Heart right ventricle (tissue), 16 donors: ENCODE data around the gene CBFB. TPM values are rescaled to one million over a fixed set of nuclear protein-coding genes. Genes with fewer than 3 reads are reported as not detected.

Source experiments
- ATAC-seq, 8 donors: fragments of 200-7000 bp; cut with Tn5 transposase; one replicate each; pipeline ENCODE4 v1.9.1; 2020; ENCODE audit warnings: mild to moderate bottlenecking in 8 of 8, moderate library complexity in 8 of 8, moderate number of reproducible peaks in 1 of 8
- DNase-seq, 2 donors: peaks; one replicate each; pipeline ENCODE4 v3.0.0-alpha.2; 2020
- H3K27ac ChIP-seq, 10 donors: fragments of 200-600 bp; sonication (generic) in 2 of 10; one replicate each; pipeline versions ENCODE4 v1.5.0 to v1.8.0; 2020 to 2022; ENCODE audit warnings: mild to moderate bottlenecking in 3 of 10
- H3K27me3 ChIP-seq, 7 donors: fragments of 200-600 bp; one replicate each; pipeline ENCODE4 v1.8.0; 2021 to 2022; ENCODE audit warnings: mild to moderate bottlenecking in 2 of 7
- H3K36me3 ChIP-seq, 9 donors: fragments of 200-600 bp; sonication (generic) in 1 of 9; one replicate each; pipeline versions ENCODE4 v1.5.0 to v1.8.0; 2020 to 2022; ENCODE audit warnings: mild to moderate bottlenecking in 2 of 9
- H3K4me1 ChIP-seq, 9 donors: fragments of 200-600 bp; sonication (generic) in 1 of 9; one replicate each; pipeline versions ENCODE4 v1.5.0 to v1.8.0; 2020 to 2022; ENCODE audit warnings: mild to moderate bottlenecking in 4 of 9
- H3K4me3 ChIP-seq, 10 donors: fragments of 200-600 bp; sonication (generic) in 2 of 10; one replicate each; pipeline versions ENCODE4 v1.5.0 to v1.8.0; 2020 to 2022; ENCODE audit warnings: mild to moderate bottlenecking in 7 of 10, moderate library complexity in 2 of 10
- H3K9me3 ChIP-seq, 11 donors: fragments of 200-600 bp in 10 of 11; sonication (generic) in 2 of 11; one replicate each; pipeline versions ENCODE4 v1.5.0 to v1.8.0; 2013 to 2022; ENCODE audit warnings: mild to moderate bottlenecking in 2 of 11, control low read depth in 1 of 11, moderate library complexity in 1 of 11
- CTCF ChIP-seq, 9 donors: fragments of 200-600 bp; sonication (generic) in 2 of 9; IDR thresholded peaks; one replicate each; pipeline versions ENCODE4 v1.5.0 to v1.8.0; 2021 to 2022; ENCODE audit warnings: antibody characterized with exemption in 9 of 9, mild to moderate bottlenecking in 5 of 9, moderate library complexity in 1 of 9
- WGBS, 2 donors: extraction: QIAGEN DNeasy Blood & Tissue Kit; methylation state at CpG; one replicate each; pipeline ENCODE4 v1.1.7; 2013; ENCODE audit warnings: inconsistent platforms in 1 of 2; 5-methylcytosine and 5-hydroxymethylcytosine counted together
- intact Hi-C, 10 donors: fragments of 100-400 bp; cut with DNase I; formaldehyde crosslinking; loops; one replicate each; pipeline versions ENCODE4 v1.11.1 to v1.14.2; 2022
- polyA plus RNA-seq, 2 donors: library from polyadenylated mRNA; stranded (reverse); fragments of 200-250 nt; gene quantifications; one replicate each; pipeline ENCODE4 v1.2.3, GENCODE V29; 2013
- total RNA-seq, 10 donors: library from RNA; stranded (reverse); fragmentation: NEBNext Ultra II Directional in 3 of 10; extraction: Animal tissue kit (Norgen Biotek cat#: 25700) in 3 of 10; gene quantifications; one replicate each; pipeline versions ENCODE4 v1.2.1 to v1.2.4, GENCODE V29; 2021 to 2023
- donor health status: Arrhythmogenic right ventricular cardiomyopathy.
- donor health status: ischemic (EF 13 %, LVEDD 7.1; RV severe dilation, severe dysfunction).
- donor health status: healthy with polysubstance abuse.
- donor health status: DM: no; HTN: yes; CAD: no.
- donor health status: DM: no; HTN: no; CAD: no.
- donor health status: ischemic (EF 25% LVEDD 6.9; RV normal size, moderate dysfunction).
- donor health status: ischemic (EF 25% LVEDD 5.7; RV mildly dilated, moderate dysfunction).
- donor health status: healthy.
- donor health status: DM: yes; HTN: yes; CAD: no.
- donor health status: Ischemic cardiomyopathy.
- donor health status: ischemic (EF 35%, LVEDD 5.7; RV mildly dilated, moderate dysfunction).
- donor health status: nonischemic (EF 11% LVEDD 7.7; RV severe dilation, severe dysfunction).
- donor health status: DM: yes; HTN: yes; CAD: no.
- donor health status: PGD.
- donor health status: ischemic (EF 29% LVEDD 5.4; RV normal size, mild dysfunction).
- donor health status: nonischemic (EF 23%, LVEDD 6.1; RV moderate dilation, normal function).

CBFB gene
- total and polyA plus RNA-seq, 12 donors = 17.6 to 36.4 (median 29.0) TPM

- H3K4me1 ChIP-seq = peaks cover 2 to 22% (median 13%) of the 10 kb centered on the region in 9 donors
- no peaks in the 10 kb centered on the region for H3K9me3 ChIP-seq
- H3K27ac ChIP-seq = no peak overlapping the region
- no peak for TF ChIP-seq CTCF (IDR thresholded peaks at IDR 0.05)
- no peak for DNase-seq
- peaks cover 0 to 30% (median 0%) of the 10 kb centered on the region in 7 donors for H3K27me3 ChIP-seq
- H3K4me3 ChIP-seq = no peak overlapping the region
- peaks cover 0 to 64% (median 28%) of the 10 kb centered on the region in 9 donors for H3K36me3 ChIP-seq
- intact Hi-C loops = no loop called here
- 96 to 97% methylated on average over 2 of the region's 2 CpGs for WGBS, 2 donors
- ATAC-seq = no peak
Observed at GRCh38 chr16:67148221-67148620, 119.3 kb downstream of the CBFB start.

GRCh38 chr16:67148656-67149275, 119.8 kb downstream of the CBFB start:
- H3K9me3 ChIP-seq = no peaks in the 10 kb centered on the region
- peaks cover 0 to 30% (median 0%) of the 10 kb centered on the region in 7 donors for H3K27me3 ChIP-seq
- no peak for TF ChIP-seq CTCF (IDR thresholded peaks at IDR 0.05)
- peaks cover 0 to 59% (median 27%) of the 10 kb centered on the region in 9 donors for H3K36me3 ChIP-seq
- DNase-seq = no peak
- H3K4me3 ChIP-seq = no peak overlapping the region
- H3K4me1 ChIP-seq = peaks cover 2 to 22% (median 13%) of the 10 kb centered on the region in 9 donors
- intact Hi-C loops = no loop called here
- no peak overlapping the region for H3K27ac ChIP-seq
- 90 to 91% methylated on average over 11 of the region's 11 CpGs for WGBS, 2 donors
- ATAC-seq = no peak

GRCh38 chr16:67149276-67150046, 120.5 kb downstream of the CBFB start:
- H3K27me3 ChIP-seq = peaks cover 0 to 30% (median 0%) of the 10 kb centered on the region in 7 donors
- H3K27ac ChIP-seq = peak overlapping the region in 5 of 10 donors; percentile 64 to 89 (median 86)
- no peak for DNase-seq
- H3K4me3 ChIP-seq = peak overlapping the region in 7 of 10 donors; percentile 60 to 84 (median 67)
- no peak for ATAC-seq
- 62 to 68% methylated on average over 77 of the region's 77 CpGs for WGBS, 2 donors
- TF ChIP-seq CTCF (IDR thresholded peaks at IDR 0.05) = peak in 1 of 9 donors; percentile 12
- intact Hi-C loops = loop anchor here in 5 of 10 donors (2.0 to 10.0 kb wide), 5 partner anchors 35 to 172 kb away; no protein-coding TSS in a partner anchor
- peaks cover 0 to 52% (median 21%) of the 10 kb centered on the region in 9 donors for H3K36me3 ChIP-seq
- peaks cover 2 to 22% (median 13%) of the 10 kb centered on the region in 9 donors for H3K4me1 ChIP-seq
- H3K9me3 ChIP-seq = no peaks in the 10 kb centered on the region

GRCh38 chr16:67150047-67150832, 121.3 kb downstream of the CBFB start:
- WGBS, 2 donors = 8 to 9% methylated on average over 79 to 94 of the region's 94 CpGs
- Histone ChIP-seq H3K4me3 (peak overlapping the region; percentile 49 to 87 (median 68)), H3K36me3 (peaks cover 0 to 44% (median 15%) of the 10 kb centered on the region in 9 donors), H3K9me3 (no peaks in the 10 kb centered on the region), H3K4me1 (peaks cover 2 to 27% (median 20%) of the 10 kb centered on the region in 9 donors), H3K27ac (peak overlapping the region; percentile 64 to 90 (median 83)), H3K27me3 (peaks cover 0 to 30% (median 0%) of the 10 kb centered on the region in 7 donors)
- DNase-seq = peak in 1 of 2 donors; percentile 64
- intact Hi-C loops = loop anchor here in 5 of 10 donors (2.0 to 10.0 kb wide), 5 partner anchors 35 to 173 kb away; no protein-coding TSS in a partner anchor
- ATAC-seq = peak; percentile 37 to 76 (median 66)
- peak in 2 of 9 donors; percentile 8 to 13 for TF ChIP-seq CTCF (IDR thresholded peaks at IDR 0.05)
